ENCODE results near the gene KIZ. TPM values are rescaled to one million over a fixed set of nuclear protein-coding genes. Genes with fewer than 3 reads are reported as not detected.

The KIZ gene
- total RNA-seq, 1 donor from 2014 or later, result 7.5 TPM

DNA sequence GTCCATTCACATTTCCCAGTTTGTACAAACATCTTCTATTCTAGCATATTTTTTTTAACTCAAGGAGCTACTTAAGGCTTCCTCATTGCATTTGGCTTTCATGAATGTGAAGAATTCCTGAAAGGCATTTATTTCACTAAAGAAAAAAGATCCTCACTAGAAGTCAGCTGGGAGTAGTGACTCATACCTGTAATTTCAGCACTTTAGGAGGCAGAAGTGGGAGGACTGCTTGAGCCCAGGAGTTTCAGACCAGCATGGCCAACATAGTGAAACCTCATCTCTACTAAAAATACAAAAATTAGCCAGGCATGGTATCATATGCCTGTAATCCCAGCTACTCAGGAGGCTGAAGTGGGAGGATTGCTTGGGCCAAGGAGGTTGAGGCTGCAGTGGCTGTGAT is 146.4 kb downstream of the KIZ start:
- DNase-seq, result no peak

DNA sequence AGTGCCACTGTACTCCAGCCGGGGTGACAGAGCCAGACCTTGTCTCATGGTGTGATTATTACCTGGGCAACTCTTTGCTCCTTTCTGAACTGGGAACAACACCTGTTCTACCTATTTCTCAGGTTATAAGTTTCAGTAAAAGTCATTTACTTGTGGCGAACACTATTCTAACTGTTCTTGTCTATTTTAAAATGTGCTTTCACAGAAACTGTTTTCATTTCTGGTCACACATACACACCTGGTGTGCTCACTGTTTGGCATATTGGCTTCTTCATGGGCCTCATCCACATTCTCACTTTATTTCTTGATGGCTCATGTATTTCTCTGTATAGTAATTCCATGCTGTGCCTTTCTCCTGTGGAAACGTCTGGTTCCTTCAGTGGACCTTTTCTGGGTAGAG is 146.8 kb downstream of the KIZ start:
- DNase-seq, result no peak

DNA sequence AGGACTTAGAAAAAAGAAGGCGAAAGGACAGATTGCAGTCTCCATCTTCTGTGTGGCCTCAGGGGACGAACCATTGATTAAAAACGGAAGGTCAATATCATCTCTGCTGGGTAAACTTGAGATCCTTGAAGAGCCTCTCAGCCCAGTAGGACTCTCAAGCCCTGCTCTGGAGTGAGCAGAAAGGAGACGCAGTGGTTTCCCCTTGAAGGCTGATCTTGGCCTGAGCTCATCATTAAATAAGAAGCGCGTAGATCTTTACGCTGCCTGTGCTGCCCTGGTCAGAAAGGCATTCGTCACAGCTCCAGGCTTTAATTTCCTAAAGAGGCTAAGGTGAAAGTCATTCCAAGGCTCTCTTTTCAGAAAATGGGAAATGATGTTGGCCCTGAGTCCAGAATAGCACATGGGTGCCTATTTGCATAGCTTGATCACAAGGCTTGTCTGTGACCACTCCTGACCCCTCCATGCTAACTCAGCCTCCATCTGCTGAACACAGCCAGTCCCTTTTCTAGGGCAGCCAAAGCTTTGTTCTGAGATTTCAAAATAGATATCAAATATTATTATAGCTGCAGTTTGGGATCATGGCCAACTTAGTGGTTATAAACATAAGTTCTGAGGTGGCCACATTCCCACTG is 148.0 kb downstream of the KIZ start:
- no peak for DNase-seq

DNA sequence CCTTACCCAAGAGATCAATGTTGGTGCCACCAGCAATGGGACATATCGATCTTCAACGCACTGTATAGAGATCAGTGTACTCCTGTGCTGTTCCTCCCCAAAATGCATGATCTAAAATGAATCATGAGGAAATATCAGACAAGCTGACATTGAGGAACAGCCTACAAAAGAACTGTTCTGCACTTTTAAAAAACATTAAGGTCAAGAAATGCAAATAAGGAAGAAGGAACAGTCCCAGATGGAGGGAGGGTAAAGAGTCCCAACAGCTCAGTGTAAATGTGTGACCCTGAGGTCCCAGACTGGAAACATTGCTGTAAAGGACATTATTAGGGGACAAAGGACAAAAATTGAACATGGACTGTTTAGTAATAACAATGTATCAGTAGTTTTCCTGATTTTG is 152.9 kb downstream of the KIZ start:
- DNase-seq, result no peak

DNA sequence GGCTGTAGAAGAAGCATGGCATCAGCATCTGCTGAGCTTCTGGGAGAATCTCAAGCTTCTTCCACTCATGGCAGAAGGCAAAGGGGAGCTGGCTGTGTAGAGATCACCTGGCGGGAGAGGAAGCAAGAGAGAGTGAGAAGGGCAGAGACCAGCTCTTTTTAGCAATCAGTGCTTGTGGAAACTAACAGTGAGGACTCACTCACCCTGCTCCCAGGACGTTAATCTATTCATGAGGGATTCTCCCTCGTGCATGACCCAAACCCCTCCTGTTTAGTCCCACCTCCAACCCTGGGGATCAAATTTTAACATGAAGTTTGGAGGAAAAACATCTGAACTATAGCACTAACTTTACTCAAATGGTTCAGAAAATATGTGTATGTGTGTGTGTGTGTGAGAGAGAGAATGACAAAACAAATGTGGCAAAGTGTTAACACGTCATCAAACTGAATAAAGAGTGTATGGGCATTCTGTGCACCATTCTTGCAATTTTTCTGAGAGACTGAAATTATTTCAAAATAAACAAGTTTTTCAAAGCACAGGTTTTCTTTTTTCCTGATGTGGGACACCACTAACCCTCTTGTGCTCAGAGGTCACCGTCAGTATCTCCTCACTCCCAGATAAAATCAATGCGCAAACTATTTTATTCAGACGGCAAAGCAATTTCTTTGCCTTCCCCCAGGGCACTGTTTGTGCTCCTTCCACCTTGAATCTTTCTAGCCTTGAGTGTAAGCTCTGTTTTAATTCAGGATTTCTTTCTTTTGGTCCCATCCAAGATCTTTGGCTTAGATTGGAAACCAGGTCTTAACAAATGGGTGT is 154.0 kb downstream of the KIZ start:
- DNase-seq, result no peak

DNA sequence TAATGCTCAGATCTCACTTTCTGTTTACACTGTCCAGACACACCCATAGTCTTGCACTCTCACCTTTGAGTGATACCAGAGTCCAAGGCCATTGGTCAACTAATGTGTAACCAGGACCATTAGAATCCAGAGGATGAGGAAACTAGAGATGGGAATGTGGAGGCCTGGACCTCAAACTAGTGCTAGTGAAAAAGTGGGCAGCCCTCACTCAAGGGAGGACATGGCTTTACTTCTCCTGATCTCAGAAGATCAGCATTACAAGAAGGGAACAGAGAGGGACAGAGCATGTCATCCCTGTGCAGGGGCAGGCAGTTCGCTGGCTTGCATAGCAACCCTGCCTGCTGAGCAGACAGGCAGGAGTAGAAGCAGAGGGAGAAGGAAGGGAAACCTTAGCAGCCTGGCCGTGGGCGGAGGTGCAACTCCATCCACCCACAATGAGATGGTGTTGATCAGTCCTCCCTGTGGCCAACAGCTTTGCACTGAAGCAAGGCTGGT is 154.7 kb downstream of the KIZ start:
- DNase-seq, result no peak

DNA sequence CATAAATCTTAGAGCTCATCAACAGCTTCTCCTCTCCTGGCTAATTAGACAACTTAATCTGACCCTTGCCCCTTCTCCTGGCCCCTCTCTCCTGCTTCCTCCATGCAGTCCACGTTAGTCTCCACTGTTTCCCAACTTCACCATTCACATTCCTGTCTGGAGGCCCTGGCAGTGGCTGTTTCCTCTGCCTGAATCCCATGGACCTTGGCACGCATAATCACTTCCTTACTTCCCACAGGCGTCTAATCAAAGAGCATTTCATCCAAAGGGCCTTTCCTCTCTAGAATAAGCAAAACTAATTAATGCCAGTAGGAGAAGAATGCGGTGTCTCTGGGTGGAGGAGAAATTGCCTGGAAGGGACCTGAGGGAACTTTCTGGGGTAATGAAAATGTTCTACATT is 160.9 kb downstream of the KIZ start:
- DNase-seq, result peak; percentile 61

DNA sequence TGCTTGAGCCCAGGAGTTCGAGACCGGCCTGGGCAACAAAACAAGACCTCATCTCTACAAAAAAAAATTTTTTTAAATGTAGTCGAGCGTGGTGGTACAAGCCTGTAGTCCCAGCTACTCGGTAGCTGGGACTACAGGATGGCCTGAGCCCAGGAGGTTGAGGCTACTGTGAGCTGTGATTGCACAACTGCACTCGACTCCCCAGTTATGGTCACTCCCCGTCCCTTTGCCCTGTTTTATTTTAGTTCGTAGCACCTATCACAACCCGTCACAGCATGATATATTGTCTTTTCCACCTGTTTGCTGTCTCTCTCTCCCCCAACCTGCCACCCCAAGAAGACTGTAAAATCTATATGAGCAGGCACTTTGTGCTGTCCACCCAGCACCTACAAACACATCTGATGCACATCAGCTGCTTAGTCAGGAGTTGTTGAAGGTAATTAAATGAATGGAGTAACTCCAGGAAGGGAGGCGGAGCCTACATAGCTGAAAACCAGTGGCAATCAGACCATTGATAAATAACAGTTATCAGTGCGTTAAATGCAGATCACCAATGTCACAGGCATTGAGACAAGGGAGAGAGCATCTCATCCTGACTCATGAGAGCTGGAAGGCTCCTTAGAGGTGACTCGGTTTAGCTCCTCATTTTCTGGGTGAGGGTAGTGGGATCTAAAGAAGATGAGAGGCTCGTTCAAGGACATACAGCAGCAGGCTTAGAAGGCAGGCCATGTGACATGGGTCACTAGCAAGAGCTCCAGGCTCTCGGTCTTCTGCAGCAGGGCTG is 162.9 kb downstream of the KIZ start:
- no peak for DNase-seq

DNA sequence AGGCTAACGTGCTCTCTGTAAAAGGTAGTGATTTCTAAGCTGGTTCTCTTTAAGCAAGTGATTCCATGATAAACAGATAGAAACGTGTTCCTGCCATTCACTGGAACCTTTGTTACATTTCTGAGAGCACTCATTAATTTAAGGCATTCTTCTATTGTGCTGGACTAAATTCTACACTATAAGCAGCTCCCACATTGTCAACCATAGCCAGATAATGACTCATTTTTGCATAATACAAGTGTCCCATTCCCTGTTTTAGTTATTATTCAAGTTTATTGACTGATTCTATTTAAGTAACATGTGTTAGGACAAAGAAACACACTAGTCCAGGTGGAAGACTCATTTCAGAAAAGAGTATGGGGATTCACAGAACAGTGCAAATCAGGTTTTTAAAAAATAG is 163.8 kb downstream of the KIZ start:
- DNase-seq, result no peak

DNA sequence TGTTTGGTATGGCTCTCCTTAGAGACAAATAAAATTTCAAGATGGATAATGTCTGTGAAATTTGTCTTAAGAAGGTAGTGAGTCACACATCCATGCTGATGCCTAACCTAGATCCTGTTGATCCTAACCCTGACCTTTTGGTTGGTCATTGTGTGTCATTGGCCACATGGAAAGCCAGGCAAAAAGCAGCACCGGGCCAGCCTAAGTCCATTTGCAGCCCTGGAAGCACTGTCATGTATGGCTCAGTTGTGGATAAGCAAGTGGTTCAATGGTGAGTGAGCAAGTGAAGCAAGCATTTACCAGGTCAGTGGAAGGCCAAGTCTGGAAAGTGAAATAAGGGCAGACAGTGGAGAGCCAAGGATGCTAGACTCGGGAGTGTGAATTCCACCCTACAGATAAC is 165.1 kb downstream of the KIZ start:
- no peak for DNase-seq

DNA sequence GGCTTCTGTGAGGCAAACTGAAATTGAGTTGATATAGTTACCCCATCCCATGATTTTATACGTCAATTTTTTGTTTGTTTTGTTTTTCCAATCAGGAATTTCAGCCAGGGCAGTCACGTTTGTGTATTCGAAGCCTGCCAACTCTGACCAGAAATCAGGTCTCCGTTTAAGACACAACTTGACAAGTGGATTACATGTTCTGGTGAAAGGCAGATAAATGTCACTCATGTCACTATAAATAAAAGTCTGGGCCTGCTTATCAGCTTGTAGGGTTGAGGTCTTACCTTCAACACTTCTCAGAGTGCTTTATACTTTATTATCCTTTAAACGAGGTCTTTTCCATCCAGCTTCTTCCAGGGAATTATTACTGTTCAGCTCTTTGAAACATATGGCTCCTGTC is 168.9 kb downstream of the KIZ start:
- no peak for DNase-seq

Other genes with a start within 250 kb of the KIZ start
- gene LINC00237, start 19.7 kb upstream of the KIZ start, total RNA-seq, result not detected in 2 replicates
- gene XRN2, start 177.2 kb downstream of the KIZ start, total RNA-seq, result 97.5 and 121 TPM in 2 replicates

All from dermis blood vessel endothelial cell (primary cell).